Activated B cell treated with CpG ODN at 0.5 μM for 24 hours (primary cell): Measurements from ENCODE around the gene JDP2. TPM values are rescaled to one million over a fixed set of nuclear protein-coding genes. Genes with fewer than 3 reads are reported as not detected.

ENCODE experiments used
- ATAC-seq: fragments of 200-7000 bp; cut with Tn5 transposase; one replicate; pipeline ENCODE4 v1.10.0; 2021; ENCODE audit warnings: low read depth, mild to moderate bottlenecking, moderate library complexity
- CTCF ChIA-PET: fragments of 350-600 bp; sonication (Branson Sonifier 250); formaldehyde crosslinking; loops from one replicate; lab custom pipeline; 2021; ENCODE audit warnings: antibody characterized with exemption; lab: Charles Lee
- POLR2A ChIA-PET: fragments of 350-600 bp; sonication (Branson Sonifier 250); formaldehyde crosslinking; loops from one replicate; lab custom pipeline; 2021; ENCODE audit warnings: antibody characterized with exemption; lab: Charles Lee
- DNase-seq: peaks from one replicate; pipeline ENCODE4 v3.0.0; 2022
- H3K27ac Mint-ChIP-seq: one replicate; pipeline ENCODE4 v1.8.0; 2020; ENCODE audit warnings: mixed read lengths
- H3K27me3 Mint-ChIP-seq: one replicate; pipeline ENCODE4 v1.8.0; 2021; ENCODE audit warnings: mixed read lengths
- H3K36me3 Mint-ChIP-seq: one replicate; pipeline ENCODE4 v1.8.0; 2021; ENCODE audit warnings: low read depth, mixed read lengths
- H3K4me1 Mint-ChIP-seq: one replicate; pipeline ENCODE4 v1.8.0; 2021; ENCODE audit warnings: mixed read lengths
- H3K4me3 Mint-ChIP-seq: one replicate; pipeline ENCODE4 v1.8.0; 2020; ENCODE audit warnings: mild to moderate bottlenecking, mixed read lengths
- H3K9me3 Mint-ChIP-seq: one replicate; pipeline ENCODE4 v1.8.0; 2020; ENCODE audit warnings: mixed read lengths
- CTCF ChIP-seq: fragments of 200-600 bp; IDR thresholded peaks from one replicate; pipeline ENCODE4 v1.8.0; 2022; ENCODE audit warnings: antibody characterized with exemption, mild to moderate bottlenecking
- intact Hi-C: fragments of 100-400 bp; cut with micrococcal nuclease; formaldehyde crosslinking; loops from one replicate; pipeline ENCODE4 v1.15.1; 2024
- total RNA-seq: library from RNA; stranded (reverse); gene quantifications from 2 replicates; pipeline ENCODE4 v1.2.3, GENCODE V29; 2022

Gene JDP2
- total RNA-seq, 1 donor from 2014 or later: 21.2 TPM

- H3K9me3 Mint-ChIP-seq: peaks cover 3% of the 10 kb centered on the region
- intact Hi-C loops: no loop called here
- peaks cover 2% of the 10 kb centered on the region for H3K4me1 Mint-ChIP-seq
- H3K27me3 Mint-ChIP-seq: peaks cover 3% of the 10 kb centered on the region
- no peak for TF ChIP-seq CTCF
- no peak overlapping the region for H3K4me3 Mint-ChIP-seq
- H3K27ac Mint-ChIP-seq: no peak overlapping the region
- POLR2A ChIA-PET: interaction anchor here (0.6 kb wide), 1 partner anchor 108 kb away, joined by 6 read pairs; no protein-coding TSS in a partner anchor
- CTCF ChIA-PET: no interaction called here
- ATAC-seq (no peak), DNase-seq (no peak)
- no peaks in the 10 kb centered on the region for H3K36me3 Mint-ChIP-seq
Observed at GRCh38 chr14:75402867-75403413, 24.9 kb upstream of the JDP2 start.

GRCh38 chr14:75404847-75405246 lies 23.0 kb upstream of the JDP2 start:
- Mint-ChIP-seq H3K27ac (no peak overlapping the region), H3K4me3 (no peak overlapping the region), H3K4me1 (peaks cover 2% of the 10 kb centered on the region), H3K9me3 (no peaks in the 10 kb centered on the region), H3K27me3 (peaks cover 3% of the 10 kb centered on the region), H3K36me3 (no peaks in the 10 kb centered on the region)
- ATAC-seq (no peak), DNase-seq (no peak)
- ChIA-PET POLR2A (no interaction called here), CTCF (no interaction called here)
- no peak for TF ChIP-seq CTCF
- intact Hi-C loops: loop anchor here (5.0 kb wide), 1 partner anchor 63 kb away; no protein-coding TSS in a partner anchor

GRCh38 chr14:75406102-75406501 lies 21.7 kb upstream of the JDP2 start:
- Mint-ChIP-seq H3K4me1 (no peaks in the 10 kb centered on the region), H3K27ac (no peak overlapping the region), H3K27me3 (peaks cover 3% of the 10 kb centered on the region), H3K4me3 (no peak overlapping the region), H3K9me3 (no peaks in the 10 kb centered on the region), H3K36me3 (no peaks in the 10 kb centered on the region)
- ChIA-PET CTCF (no interaction called here), POLR2A (no interaction called here)
- intact Hi-C loops: loop anchor here (5.0 kb wide), 1 partner anchor 64 kb away; no protein-coding TSS in a partner anchor
- ATAC-seq (no peak), DNase-seq (no peak)
- TF ChIP-seq CTCF: no peak

GRCh38 chr14:75406856-75407255 lies 21.0 kb upstream of the JDP2 start:
- POLR2A ChIA-PET: no interaction called here
- no peaks in the 10 kb centered on the region for H3K4me1 Mint-ChIP-seq
- H3K36me3 Mint-ChIP-seq: no peaks in the 10 kb centered on the region
- no peaks in the 10 kb centered on the region for H3K9me3 Mint-ChIP-seq
- H3K4me3 Mint-ChIP-seq: no peak overlapping the region
- CTCF ChIA-PET: no interaction called here
- H3K27me3 Mint-ChIP-seq: peaks cover 3% of the 10 kb centered on the region
- no peak for DNase-seq
- H3K27ac Mint-ChIP-seq: no peak overlapping the region
- no peak for ATAC-seq
- TF ChIP-seq CTCF: no peak
- intact Hi-C loops: loop anchor here (5.0 kb wide), 1 partner anchor 65 kb away; no protein-coding TSS in a partner anchor

GRCh38 chr14:75409316-75410205 lies 18.3 kb upstream of the JDP2 start:
- DNase-seq: no peak
- Mint-ChIP-seq H3K4me3 (no peak overlapping the region), H3K27ac (no peak overlapping the region), H3K4me1 (no peaks in the 10 kb centered on the region), H3K36me3 (no peaks in the 10 kb centered on the region), H3K9me3 (no peaks in the 10 kb centered on the region), H3K27me3 (no peaks in the 10 kb centered on the region)
- ChIA-PET CTCF (no interaction called here), POLR2A (no interaction called here)
- intact Hi-C loops: loop anchor here (5.0 kb wide), 1 partner anchor 67 kb away; no protein-coding TSS in a partner anchor
- no peak for ATAC-seq
- no peak for TF ChIP-seq CTCF
